H1 (cell line): ENCODE data around the gene SPOP. TPM values are rescaled to one million over a fixed set of nuclear protein-coding genes. Genes with fewer than 3 reads are reported as not detected.

Experiments used
- CTCF ChIA-PET: fragments of 300-600 bp; sonication (Branson Sonifier 250); formaldehyde crosslinking; loops from one replicate; lab custom pipeline; 2021; ENCODE audit not compliant: partially characterized antibody; lab: Charles Lee
- POLR2A ChIA-PET: fragments of 300-600 bp; sonication (Branson Sonifier 250); formaldehyde crosslinking; loops from one replicate; lab custom pipeline; 2021; ENCODE audit warnings: inconsistent platforms; ENCODE audit not compliant: partially characterized antibody; lab: Charles Lee
- DNase-seq, 2 experiments: peaks; one replicate each; pipeline versions ENCODE4 v3.0.0 to v3.0.0-alpha.2; 2010 to 2022; ENCODE audit warnings: low spot score in 2 of 2, low read depth in 1 of 2, mixed read lengths in 1 of 2
- FAIRE-seq: peaks from 2 replicates; lab custom pipeline; 2011; peaks lifted over from hg19 to GRCh38; lab: Jason Lieb, UNC
- H2AFZ ChIP-seq: 2 replicates; pipeline ENCODE4 v1.8.1; 2012; ENCODE audit warnings: low read length, inconsistent platforms
- H2AK5ac ChIP-seq: 2 replicates; pipeline ENCODE4 v1.6.1; 2013; ENCODE audit warnings: low read depth, low read length
- H2BK120ac ChIP-seq: replicated peaks from 2 replicates; pipeline ENCODE3; 2013; ENCODE audit warnings: low read depth, low read length, inconsistent platforms
- H2BK12ac ChIP-seq: 2 replicates; pipeline ENCODE4 v1.6.1; 2013; ENCODE audit warnings: low read depth, low read length
- H2BK15ac ChIP-seq: 2 replicates; pipeline ENCODE4 v1.6.1; 2013; ENCODE audit warnings: low read length
- H2BK20ac ChIP-seq: 2 replicates; pipeline ENCODE4 v1.6.1; 2013; ENCODE audit warnings: low read length
- H2BK5ac ChIP-seq: 2 replicates; pipeline ENCODE4 v1.6.1; 2013; ENCODE audit warnings: low read depth, low read length
- H3K14ac ChIP-seq: 2 replicates; pipeline ENCODE4 v1.6.1; 2013; ENCODE audit warnings: inconsistent platforms; ENCODE audit not compliant: insufficient read length
- H3K18ac ChIP-seq: 2 replicates; pipeline ENCODE4 v1.6.1; 2013; ENCODE audit warnings: low read length; ENCODE audit errors: extremely low read depth
- H3K23ac ChIP-seq: 2 replicates; pipeline ENCODE4 v1.6.1; 2013; ENCODE audit warnings: inconsistent platforms; ENCODE audit not compliant: insufficient read length
- H3K23me2 ChIP-seq: 2 replicates; pipeline ENCODE4 v1.6.1; 2013; ENCODE audit warnings: low read depth, low read length
- H3K27ac ChIP-seq: 2 replicates; pipeline ENCODE4 v1.6.1; 2011; ENCODE audit warnings: low read depth, low read length, inconsistent platforms
- H3K27me3 ChIP-seq, 4 experiments: replicated peaks in 1 of 4; 1 replicate in 1 of 4; 2 replicates in 3 of 4; pipeline versions ENCODE4 v1.6.1 to v1.8.1; 2011 to 2013; ENCODE audit warnings: low read length in 3 of 4, mild to moderate bottlenecking in 3 of 4, inconsistent platforms in 2 of 4, mixed read lengths in 2 of 4, moderate library complexity in 1 of 4; ENCODE audit not compliant: control insufficient read depth in 3 of 4, insufficient read depth in 3 of 4; ENCODE audit errors: extremely low read depth in 1 of 4
- H3K36me3 ChIP-seq, 4 experiments: 2 replicates each; pipeline versions ENCODE4 v1.6.1 to v1.8.1; 2011 to 2013; ENCODE audit warnings: mild to moderate bottlenecking in 4 of 4, low read length in 3 of 4, moderate library complexity in 2 of 4, control low read depth in 1 of 4, inconsistent platforms in 1 of 4; ENCODE audit not compliant: insufficient read depth in 4 of 4, control insufficient read depth in 2 of 4
- H3K4ac ChIP-seq: replicated peaks from 2 replicates; pipeline ENCODE3; 2013; ENCODE audit warnings: low read length, low read depth, mixed read lengths, inconsistent platforms; ENCODE audit not compliant: insufficient read length
- H3K4me1 ChIP-seq, 4 experiments: replicated peaks in 1 of 4; 1 replicate in 1 of 4; 2 replicates in 3 of 4; pipeline versions ENCODE4 v1.6.1 to v1.8.1; 2011 to 2013; ENCODE audit warnings: low read length in 3 of 4, inconsistent platforms in 2 of 4, mixed read lengths in 1 of 4; ENCODE audit not compliant: insufficient read depth in 4 of 4, control insufficient read depth in 3 of 4
- H3K4me2 ChIP-seq, 2 experiments: 2 replicates each; pipeline versions ENCODE4 v1.6.1 to v1.8.1; 2011 to 2013; ENCODE audit warnings: low read depth in 2 of 2, low read length in 2 of 2, control low read depth in 1 of 2, inconsistent platforms in 1 of 2, mild to moderate bottlenecking in 1 of 2; ENCODE audit not compliant: insufficient read depth in 1 of 2
- H3K4me3 ChIP-seq, 4 experiments: fragments of 200-600, 300-600 bp in 1 of 4; sonication (generic), shearing (Covaris generic), sonication (Bioruptor Twin) in 1 of 4; 2 replicates each; pipeline versions ENCODE4 v1.5.1 to v1.8.1; 2011 to 2016; ENCODE audit warnings: low read length in 4 of 4, low read depth in 3 of 4, control low read depth in 2 of 4, inconsistent platforms in 2 of 4, mild to moderate bottlenecking in 2 of 4, mixed read lengths in 1 of 4, moderate library complexity in 1 of 4; ENCODE audit not compliant: insufficient read depth in 2 of 4; ENCODE audit errors: extremely low read depth in 1 of 4
- H3K56ac ChIP-seq: replicated peaks from 2 replicates; pipeline ENCODE3; 2013; ENCODE audit warnings: low read depth, mild to moderate bottlenecking, mixed read lengths, low read length, inconsistent platforms; ENCODE audit not compliant: insufficient read length
- H3K79me1 ChIP-seq: 2 replicates; pipeline ENCODE4 v1.6.1; 2013; ENCODE audit warnings: low read depth, low read length, control low read depth
- H3K79me2 ChIP-seq, 2 experiments: 2 replicates each; pipeline versions ENCODE4 v1.6.1 to v1.8.1; 2012 to 2013; ENCODE audit warnings: low read length in 2 of 2, mild to moderate bottlenecking in 2 of 2, inconsistent platforms in 1 of 2; ENCODE audit not compliant: insufficient read depth in 2 of 2, control insufficient read depth in 1 of 2
- H3K9ac ChIP-seq, 4 experiments: replicated peaks in 1 of 4; 1 replicate in 1 of 4; 2 replicates in 3 of 4; pipeline versions ENCODE4 v1.6.1 to v1.8.1; 2011 to 2013; ENCODE audit warnings: low read depth in 3 of 4, low read length in 3 of 4, control low read depth in 2 of 4, mild to moderate bottlenecking in 2 of 4, moderate library complexity in 2 of 4, inconsistent platforms in 1 of 4; ENCODE audit errors: extremely low read depth in 1 of 4
- H3K9me3 ChIP-seq, 2 experiments: 2 replicates each; pipeline versions ENCODE4 v1.6.1 to v1.8.1; 2012 to 2013; ENCODE audit warnings: mild to moderate bottlenecking in 2 of 2, moderate library complexity in 2 of 2, control low read depth in 1 of 2, inconsistent platforms in 1 of 2, low read depth in 1 of 2, low read length in 1 of 2, mixed read lengths in 1 of 2; ENCODE audit not compliant: insufficient read depth in 2 of 2
- H4K20me1 ChIP-seq, 2 experiments: replicated peaks in 1 of 2; 2 replicates each; pipeline versions ENCODE3 to v1.8.1; 2011 to 2013; ENCODE audit warnings: inconsistent platforms in 2 of 2, low read length in 2 of 2, mild to moderate bottlenecking in 1 of 2; ENCODE audit not compliant: insufficient read depth in 2 of 2, control insufficient read depth in 1 of 2
- H4K5ac ChIP-seq: 2 replicates; pipeline ENCODE4 v1.6.1; 2013; ENCODE audit warnings: low read length, low read depth, mixed read lengths, inconsistent platforms; ENCODE audit not compliant: insufficient read length
- H4K8ac ChIP-seq: 2 replicates; pipeline ENCODE4 v1.8.0; 2013; ENCODE audit warnings: mild to moderate bottlenecking, moderate library complexity, low read length, inconsistent platforms; ENCODE audit not compliant: insufficient read depth; ENCODE audit errors: extremely low read depth
- H4K91ac ChIP-seq: replicated peaks from 2 replicates; pipeline ENCODE3; 2013; ENCODE audit warnings: low read length, mixed read lengths, inconsistent platforms; ENCODE audit not compliant: insufficient read length
- ATF3 ChIP-seq: IDR thresholded peaks from 2 replicates; pipeline ENCODE4 v1.6.1; 2011; ENCODE audit warnings: low read depth, mild to moderate bottlenecking, low read length; ENCODE audit not compliant: insufficient read depth
- CREB1 ChIP-seq: IDR thresholded peaks from 2 replicates; pipeline ENCODE4 v1.6.1; 2012; ENCODE audit warnings: inconsistent platforms
- EZH2 ChIP-seq: fragments of 200-600 bp; sonication (generic); IDR thresholded peaks from 2 replicates; pipeline ENCODE4 v1.7.1; 2012; ENCODE audit warnings: low read depth, mild to moderate bottlenecking, moderate library complexity, low read length, inconsistent platforms; ENCODE audit not compliant: severe bottlenecking
- GABPA ChIP-seq: IDR thresholded peaks from 2 replicates; pipeline ENCODE4 v1.6.1; 2011; ENCODE audit warnings: mild to moderate bottlenecking, low read length, moderate library complexity, borderline replicate concordance; ENCODE audit not compliant: insufficient read depth
- KDM1A ChIP-seq: fragments of 200-600, 300-600 bp; sonication (generic); IDR thresholded peaks from 2 replicates; pipeline ENCODE4 v1.7.1; 2016; ENCODE audit warnings: mild to moderate bottlenecking, low read length, borderline replicate concordance
- KDM5A ChIP-seq: fragments of 200-600 bp; IDR thresholded peaks from 2 replicates; pipeline ENCODE4 v1.7.1; 2012; ENCODE audit warnings: mild to moderate bottlenecking, low read length, inconsistent platforms, mixed read lengths
- PHF8 ChIP-seq: fragments of 200-600 bp; sonication (generic); conservative IDR thresholded peaks from 2 replicates; pipeline ENCODE4 v1.7.1; 2012; ENCODE audit warnings: low read depth, mild to moderate bottlenecking, inconsistent platforms, low read length, moderate library complexity
- RXRA ChIP-seq: IDR thresholded peaks from 2 replicates; pipeline ENCODE4 v1.6.1; 2011; ENCODE audit warnings: low read depth, mild to moderate bottlenecking, low read length, moderate library complexity; ENCODE audit not compliant: insufficient read depth
- SP4 ChIP-seq: IDR thresholded peaks from 2 replicates; pipeline ENCODE4 v1.6.1; 2012; ENCODE audit warnings: low read length, inconsistent platforms
- ZNF274 ChIP-seq: IDR thresholded peaks from 2 replicates; pipeline ENCODE4 v1.7.0; 2012; ENCODE audit warnings: low read length, borderline replicate concordance; ENCODE audit errors: extremely low read depth
- WGBS, 2 experiments: shearing (Covaris generic) in 1 of 2; methylation state at CpG; one replicate each; pipeline versions ENCODE4 v1.1.6 to v1.1.7; 2013 to 2015; ENCODE audit warnings: low lambda C conversion rate in 2 of 2, mixed read lengths in 2 of 2, inconsistent platforms in 1 of 2, low coverage in 1 of 2, missing lambda C conversion rate in 1 of 2; ENCODE audit not compliant: insufficient replicate concordance in 2 of 2, insufficient coverage in 1 of 2, insufficient read length in 1 of 2; ENCODE audit errors: extremely low coverage in 1 of 2, missing lambda C conversion rate in 1 of 2; 5-methylcytosine and 5-hydroxymethylcytosine counted together
- polyA plus RNA-seq, 7 experiments: library from polyadenylated mRNA; depleted of rRNA in 3 of 7; stranded (reverse) in 5 of 7; unstranded in 2 of 7; fragments of >200 nt in 5 of 7; fragments of 200-250 nt in 2 of 7; gene quantifications; 1 replicate in 5 of 7; 2 replicates in 1 of 7; 4 replicates in 1 of 7; pipeline versions ENCODE4 v1.2.1 to v1.2.3, GENCODE V29; 2011 to 2013; ENCODE audit warnings: missing spikeins in 2 of 7, mixed read lengths in 2 of 7
- total RNA-seq: library from RNA; stranded (reverse); fragmentation: NEBNext Ultra II Directional; extraction: Animal tissue kit (Norgen Biotek cat#: 25700); gene quantifications from 2 replicates; pipeline ENCODE4 v1.2.1, GENCODE V29; 2021

Gene SPOP
- total and polyA plus RNA-seq, 2 of the 8 experiments (the other 6 are each of a cell fraction or from before 2014, with no cell fraction given), result 13.3 to 25.6 TPM

DNA sequence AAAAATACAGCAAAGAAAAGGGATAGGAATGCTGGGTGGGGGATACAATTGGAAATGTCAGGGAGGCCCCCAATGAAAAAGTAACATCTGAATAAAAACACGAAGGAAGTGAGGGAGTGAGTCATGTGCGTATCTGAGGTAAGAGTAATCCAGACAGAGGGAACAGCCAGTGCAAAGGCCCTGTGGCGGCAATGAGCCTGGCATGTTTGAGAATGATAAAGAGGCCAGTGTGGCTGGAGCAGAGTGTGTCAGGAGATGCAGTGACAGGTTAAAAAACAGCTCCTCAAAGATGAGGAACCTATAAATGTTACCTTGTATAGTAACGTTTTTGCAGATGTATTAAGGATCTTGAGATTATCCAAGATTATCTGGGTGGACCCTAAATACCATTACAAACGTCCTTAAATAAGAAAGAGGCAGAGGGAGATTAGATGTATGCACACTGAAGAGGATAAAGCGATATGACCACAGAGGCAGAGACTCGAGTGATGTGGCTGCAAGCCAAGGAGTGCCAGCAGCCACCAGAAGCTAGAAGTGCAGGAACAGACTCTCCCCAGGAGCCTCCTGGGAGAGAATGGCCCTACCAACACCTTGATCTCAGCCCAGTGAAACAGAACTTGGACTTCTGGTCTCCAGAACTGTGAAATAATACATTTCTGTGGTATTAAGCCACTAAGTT lies 47.7 kb upstream of the SPOP start:
- no peak overlapping the region for H3K27ac ChIP-seq
- H3K14ac ChIP-seq, result no peak overlapping the region
- no peak overlapping the region for H3K4me2 ChIP-seq
- no peak overlapping the region for H4K5ac ChIP-seq
- no peak overlapping the region for H3K23ac ChIP-seq
- no peak overlapping the region for H2BK20ac ChIP-seq
- H4K8ac ChIP-seq, result no peak overlapping the region
- DNase-seq, result no peak
- H3K56ac ChIP-seq, result no peak overlapping the region
- TF ChIP-seq ATF3, result no peak
- no peak for TF ChIP-seq RXRA
- TF ChIP-seq KDM5A, result no peak
- TF ChIP-seq SP4, result no peak
- TF ChIP-seq EZH2, result no peak
- TF ChIP-seq PHF8, result no peak
- no peak for TF ChIP-seq GABPA
- no peak for TF ChIP-seq KDM1A
- no peak for TF ChIP-seq ZNF274
- no peak for TF ChIP-seq CREB1
- TF ChIP-seq, all 59 proteins: peak for 0
- Histone ChIP-seq H3K9ac (no peak overlapping the region), H3K27me3 (no peaks in the 10 kb centered on the region), H2AFZ (no peak overlapping the region), H3K4me1 (no peaks in the 10 kb centered on the region), H4K20me1 (peaks cover 2 to 10% of the 10 kb centered on the region in 2 experiments), H2BK5ac (no peak overlapping the region), H2AK5ac (no peak overlapping the region), H3K18ac (no peak overlapping the region), H3K9me3 (no peaks in the 10 kb centered on the region), H3K4ac (no peak overlapping the region), H3K23me2 (no peaks in the 10 kb centered on the region), H3K79me1 (peaks cover 14% of the 10 kb centered on the region; the same call in 1 of the 2 replicates), H2BK15ac (no peak overlapping the region), H4K91ac (no peak overlapping the region), H3K79me2 (peaks cover 0 to 5% of the 10 kb centered on the region in 2 experiments; a peak in 1 of 4 replicates), H3K4me3 (no peak overlapping the region), H2BK120ac (no peak overlapping the region), H2BK12ac (no peak overlapping the region), H3K36me3 (peaks cover 0 to 21% (median 7%) of the 10 kb centered on the region in 4 experiments; a peak in 5 of 8 replicates)
- no peak for FAIRE-seq
- ChIA-PET CTCF (interaction anchor here (0.6 to 8.9 kb wide), 2 partner anchors 17 to 844 kb away, joined by 3 to 41 read pairs; partner anchors contain the start of gene SLC35B1), POLR2A (interaction anchor here (1.0 kb wide), 1 partner anchor 16 kb away, joined by 3 read pairs; no protein-coding TSS in a partner anchor)
- WGBS, 2 experiments, result 86% methylated on average over 7 of the region's 7 CpGs; no CpG with 5 or more reads in 1 of the 2 experiments
